CD14-positive monocyte (primary cell): ENCODE measurements around the gene NECAB3. TPM values are rescaled to one million over a fixed set of nuclear protein-coding genes. Genes with fewer than 3 reads are reported as not detected.

Source experiments
- DNase-seq, 3 donors: peaks; one replicate each; pipeline ENCODE4 v3.0.0-alpha.2; 2011 to 2022
- H2AFZ ChIP-seq: 2 replicates; pipeline ENCODE4 v1.6.0; 2012; ENCODE audit warnings: mild to moderate bottlenecking, low read depth, low read length, inconsistent platforms; ENCODE audit not compliant: insufficient read depth, poor library complexity, severe bottlenecking
- H3K27ac ChIP-seq, 2 donors: 1 replicate in 1 of 2; 2 replicates in 1 of 2; pipeline ENCODE4 v1.5.1; 2012 to 2013; ENCODE audit warnings: low read length in 2 of 2, control low read depth in 1 of 2, inconsistent platforms in 1 of 2, low read depth in 1 of 2, mild to moderate bottlenecking in 1 of 2
- H3K27me3 ChIP-seq, 2 donors: one replicate each; pipeline versions ENCODE4 v1.6.0 to v1.6.1; 2011 to 2013; ENCODE audit warnings: low read length in 2 of 2; ENCODE audit not compliant: control insufficient read depth in 2 of 2, insufficient read depth in 2 of 2
- H3K36me3 ChIP-seq, 2 donors: replicated peaks in 1 of 2; 1 replicate in 1 of 2; 2 replicates in 1 of 2; pipeline versions ENCODE4 v1.5.1 to v1.6.1; 2012 to 2013; ENCODE audit warnings: low read length in 2 of 2, control low read depth in 1 of 2, inconsistent platforms in 1 of 2, mild to moderate bottlenecking in 1 of 2; ENCODE audit not compliant: insufficient read depth in 2 of 2, control insufficient read depth in 1 of 2
- H3K4me1 ChIP-seq, 2 donors: 1 replicate in 1 of 2; 2 replicates in 1 of 2; pipeline versions ENCODE4 v1.5.1 to v1.6.1; 2012 to 2013; ENCODE audit warnings: low read length in 2 of 2, control low read depth in 1 of 2, inconsistent platforms in 1 of 2, mild to moderate bottlenecking in 1 of 2, moderate library complexity in 1 of 2; ENCODE audit not compliant: insufficient read depth in 2 of 2, control insufficient read depth in 1 of 2
- H3K4me2 ChIP-seq: replicated peaks from 2 replicates; pipeline ENCODE3; 2012; ENCODE audit warnings: low read length, moderate library complexity, mild to moderate bottlenecking; ENCODE audit not compliant: poor library complexity, severe bottlenecking; ENCODE audit errors: extremely low read depth
- H3K4me3 ChIP-seq, 3 experiments: fragments of 200-600 bp in 1 of 3; sonication (generic) in 1 of 3; replicated peaks in 1 of 3; 1 replicate in 2 of 3; 2 replicates in 1 of 3; pipeline ENCODE4 v1.5.1; 2011 to 2013; ENCODE audit warnings: low read length in 3 of 3, mild to moderate bottlenecking in 3 of 3, control low read depth in 2 of 3, low read depth in 2 of 3, inconsistent platforms in 1 of 3, moderate library complexity in 1 of 3
- H3K79me2 ChIP-seq: 2 replicates; pipeline ENCODE4 v1.6.0; 2012; ENCODE audit warnings: mild to moderate bottlenecking, control low read depth, inconsistent platforms, low read length, moderate library complexity; ENCODE audit not compliant: insufficient read depth
- H3K9ac ChIP-seq: 2 replicates; pipeline ENCODE4 v1.6.0; 2017; ENCODE audit warnings: low read length, mild to moderate bottlenecking; ENCODE audit not compliant: insufficient read depth, poor library complexity, severe bottlenecking
- H3K9me3 ChIP-seq, 2 donors: replicated peaks in 1 of 2; 1 replicate in 1 of 2; 2 replicates in 1 of 2; pipeline versions ENCODE4 v1.5.1 to v1.6.1; 2012 to 2013; ENCODE audit warnings: low read length in 2 of 2, control low read depth in 1 of 2; ENCODE audit not compliant: control insufficient read depth in 1 of 2, insufficient read depth in 1 of 2
- H4K20me1 ChIP-seq: 2 replicates; pipeline ENCODE4 v1.6.0; 2012; ENCODE audit warnings: mild to moderate bottlenecking, low read length, control low read depth, moderate library complexity; ENCODE audit not compliant: insufficient read depth
- H3K27ac Mint-ChIP-seq, 7 donors: one replicate each; pipeline ENCODE4 v1.8.0; 2020; ENCODE audit warnings: mild to moderate bottlenecking in 7 of 7, mixed read lengths in 7 of 7, moderate library complexity in 6 of 7, inconsistent platforms in 2 of 7
- H3K27me3 Mint-ChIP-seq, 3 donors: one replicate each; pipeline ENCODE4 v1.8.0; 2021 to 2022; ENCODE audit warnings: low read depth in 3 of 3, mild to moderate bottlenecking in 3 of 3, mixed read lengths in 3 of 3, moderate library complexity in 3 of 3, inconsistent platforms in 1 of 3
- H3K36me3 Mint-ChIP-seq, 2 donors: one replicate each; pipeline ENCODE4 v1.8.0; 2020; ENCODE audit warnings: mixed read lengths in 2 of 2, inconsistent platforms in 1 of 2, mild to moderate bottlenecking in 1 of 2
- H3K4me1 Mint-ChIP-seq: one replicate; pipeline ENCODE4 v1.8.0; 2020; ENCODE audit warnings: mild to moderate bottlenecking, mixed read lengths
- H3K4me3 Mint-ChIP-seq, 2 donors: one replicate each; pipeline ENCODE4 v1.8.0; 2020; ENCODE audit warnings: mild to moderate bottlenecking in 2 of 2, mixed read lengths in 2 of 2, moderate library complexity in 1 of 2
- H3K9me3 Mint-ChIP-seq, 7 donors: one replicate each; pipeline ENCODE4 v1.8.0; 2020 to 2022; ENCODE audit warnings: mixed read lengths in 7 of 7, mild to moderate bottlenecking in 6 of 7, moderate library complexity in 6 of 7, inconsistent platforms in 2 of 7
- CTCF ChIP-seq: fragments of 200-600 bp; IDR thresholded peaks from one replicate; pipeline ENCODE4 v1.8.0; 2022; ENCODE audit warnings: antibody characterized with exemption, mild to moderate bottlenecking
- WGBS: methylation state at CpG from one replicate; pipeline ENCODE4 v1.1.5; 2013; ENCODE audit warnings: missing lambda C conversion rate; ENCODE audit not compliant: insufficient coverage; 5-methylcytosine and 5-hydroxymethylcytosine counted together
- intact Hi-C, 2 donors: fragments of 100-400 bp; cut with micrococcal nuclease; formaldehyde crosslinking; loops; one replicate each; pipeline versions ENCODE4 v1.15.0 to v1.15.1; 2023
- polyA plus RNA-seq, 3 donors: library from polyadenylated mRNA; depleted of rRNA in 1 of 3; unstranded in 2 of 3; stranded (reverse) in 1 of 3; fragments of 300-500 nt in 2 of 3; fragments of >200 nt in 1 of 3; fragmentation: Illumina TruSeq in 2 of 3; gene quantifications; 1 replicate in 2 of 3; 2 replicates in 1 of 3; pipeline ENCODE4 v1.2.3, GENCODE V29; 2012 to 2021

NECAB3 gene
- polyA plus RNA-seq, 3 donors, result 1.3 to 12.8 (median 1.8) TPM

GRCh38 chr20:33658510-33658909 is 15.7 kb downstream of the NECAB3 start:
- 99% methylated on average over 8 of the region's 8 CpGs for WGBS
- Histone ChIP-seq H3K4me3 (no peak overlapping the region), H3K9me3 (no peaks in the 10 kb centered on the region), H4K20me1 (no peaks in the 10 kb centered on the region), H3K27ac (no peak overlapping the region), H3K9ac (no peak overlapping the region), H2AFZ (no peak overlapping the region), H3K4me2 (no peak overlapping the region), H3K4me1 (peaks cover 9% of the 10 kb centered on the region in 2 donors), H3K27me3 (no peaks in the 10 kb centered on the region), H3K36me3 (no peaks in the 10 kb centered on the region), H3K79me2 (no peaks in the 10 kb centered on the region)
- H3K4me1 Mint-ChIP-seq, result peaks cover 8% of the 10 kb centered on the region
- no peak for DNase-seq
- H3K27ac Mint-ChIP-seq, result no peak overlapping the region
- no peak overlapping the region for H3K4me3 Mint-ChIP-seq
- H3K27me3 Mint-ChIP-seq, result peaks cover 0 to 8% (median 3%) of the 10 kb centered on the region in 3 donors
- intact Hi-C loops, result no loop called here
- H3K36me3 Mint-ChIP-seq, result peaks cover 0 to 3% of the 10 kb centered on the region in 2 donors
- no peak for TF ChIP-seq CTCF
- H3K9me3 Mint-ChIP-seq, result peaks cover 0 to 1% (median 0%) of the 10 kb centered on the region in 7 donors

- no peak overlapping the region for H3K4me3 ChIP-seq
- no peak overlapping the region for H3K4me2 ChIP-seq
- Mint-ChIP-seq H3K36me3 (peaks cover 0 to 3% of the 10 kb centered on the region in 2 donors), H3K27ac (peak overlapping the region in 1 of 7 donors; percentile 73), H3K27me3 (peaks cover 1 to 8% (median 2%) of the 10 kb centered on the region in 3 donors), H3K4me1 (peaks cover 8% of the 10 kb centered on the region), H3K4me3 (no peak overlapping the region), H3K9me3 (no peaks in the 10 kb centered on the region)
- H3K9me3 ChIP-seq, result no peaks in the 10 kb centered on the region
- H3K4me1 ChIP-seq, result peaks cover 1 to 2% of the 10 kb centered on the region in 2 donors
- H4K20me1 ChIP-seq, result no peaks in the 10 kb centered on the region
- TF ChIP-seq CTCF, result no peak
- H2AFZ ChIP-seq, result no peak overlapping the region
- no peaks in the 10 kb centered on the region for H3K27me3 ChIP-seq
- 97% methylated on average over 9 of the region's 12 CpGs for WGBS
- H3K79me2 ChIP-seq, result no peaks in the 10 kb centered on the region
- H3K9ac ChIP-seq, result no peak overlapping the region
- no peaks in the 10 kb centered on the region for H3K36me3 ChIP-seq
- DNase-seq, result no peak
- no peak overlapping the region for H3K27ac ChIP-seq
- intact Hi-C loops, result no loop called here
Observed at GRCh38 chr20:33657704-33658095, 16.5 kb downstream of the NECAB3 start.
